Esophagus muscularis mucosa (tissue), 4 donors: ENCODE results near the gene BEX3. TPM values are rescaled to one million over a fixed set of nuclear protein-coding genes. Genes with fewer than 3 reads are reported as not detected.

Experiments
- DNase-seq: peaks from one replicate; pipeline ENCODE4 v3.0.0-alpha.2; 2017; ENCODE audit errors: extremely low spot score
- H3K27ac ChIP-seq, 4 donors: fragments of 200-600 bp; sonication (generic); replicated peaks in 1 of 4; 1 replicate in 3 of 4; 2 replicates in 1 of 4; pipeline ENCODE4 v1.5.1; 2016 to 2019; ENCODE audit warnings: mild to moderate bottlenecking in 1 of 4
- H3K27me3 ChIP-seq, 4 donors: fragments of 200-600 bp; sonication (generic); one replicate each; pipeline versions ENCODE4 v1.5.1 to v1.6.0; 2016 to 2019
- H3K36me3 ChIP-seq, 4 donors: fragments of 200-600 bp; sonication (generic); one replicate each; pipeline ENCODE4 v1.5.1; 2016 to 2019
- H3K4me1 ChIP-seq, 4 donors: fragments of 200-600 bp; sonication (generic); one replicate each; pipeline ENCODE4 v1.5.1; 2016 to 2019
- H3K4me3 ChIP-seq, 4 donors: fragments of 200-600 bp; sonication (generic); 1 replicate in 2 of 4; 2 replicates in 2 of 4; pipeline ENCODE4 v1.5.1; 2016 to 2019; ENCODE audit warnings: mild to moderate bottlenecking in 4 of 4, moderate library complexity in 1 of 4
- H3K9me3 ChIP-seq, 4 donors: fragments of 200-600 bp; sonication (generic); 1 replicate in 3 of 4; 2 replicates in 1 of 4; pipeline ENCODE4 v1.5.1; 2016 to 2019
- EP300 ChIP-seq: sonication (generic); formaldehyde crosslinking; IDR thresholded peaks from one replicate; pipeline ENCODE4 v1.6.1; 2017; ENCODE audit warnings: antibody characterized with exemption
- POLR2A ChIP-seq: fragments of 450-650 bp; IDR thresholded peaks from one replicate; pipeline ENCODE4 v1.6.1; 2017; ENCODE audit warnings: antibody characterized with exemption, moderate library complexity, mild to moderate bottlenecking, low read depth
- POLR2AphosphoS5 ChIP-seq, 2 donors: sonication (generic); formaldehyde crosslinking; IDR thresholded peaks; one replicate each; pipeline ENCODE4 v1.6.1; 2017; ENCODE audit warnings: antibody characterized with exemption in 2 of 2
- WGBS: methylation state at CpG from one replicate; pipeline ENCODE4 v1.1.5; 2018; 5-methylcytosine and 5-hydroxymethylcytosine counted together
- intact Hi-C: fragments of 100-400 bp; cut with DNase I; formaldehyde crosslinking; loops from one replicate; pipeline ENCODE4 v1.15.1; 2023
- total RNA-seq, 4 donors: library from RNA; depleted of rRNA; stranded (reverse); fragments of >200 nt; gene quantifications; one replicate each; pipeline versions ENCODE4 v1.1.0 to v1.2.1, GENCODE V29; 2016
- TF ChIP-seq, protein P1 (sequence below), 3 experiments: fragments of 200-600 bp in 2 of 3; fragments of 450-650 bp in 1 of 3; sonication (generic) in 2 of 3; IDR thresholded peaks; one replicate each; pipeline ENCODE4 v1.5.1; 2017 to 2019; ENCODE audit warnings: antibody characterized with exemption in 3 of 3, mild to moderate bottlenecking in 2 of 3, moderate library complexity in 1 of 3

BEX3 gene
- total RNA-seq, 4 donors from 2014 or later, result 119 to 137 (median 130) TPM

DNA sequence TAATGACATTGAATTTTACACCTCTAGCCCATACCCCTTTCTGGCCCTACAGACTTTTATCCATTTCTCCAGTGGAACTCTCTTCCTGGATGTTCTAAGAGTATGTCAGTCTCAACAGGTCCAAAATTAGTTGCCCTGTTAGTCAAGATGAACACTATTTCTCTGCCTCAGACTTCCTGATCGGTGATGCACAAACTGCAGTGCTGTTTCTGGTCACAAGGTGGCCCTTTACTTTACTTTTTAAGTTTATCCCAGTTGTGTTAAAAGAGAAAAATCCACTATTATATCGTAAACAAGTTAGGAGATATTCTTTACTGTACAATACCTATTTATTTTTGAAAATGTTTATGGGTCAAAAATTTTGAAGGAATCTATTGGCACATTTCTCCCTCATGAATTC, 33.2 kb upstream of the BEX3 start:
- 18% methylated on average over 2 of the region's 2 CpGs for WGBS

DNA sequence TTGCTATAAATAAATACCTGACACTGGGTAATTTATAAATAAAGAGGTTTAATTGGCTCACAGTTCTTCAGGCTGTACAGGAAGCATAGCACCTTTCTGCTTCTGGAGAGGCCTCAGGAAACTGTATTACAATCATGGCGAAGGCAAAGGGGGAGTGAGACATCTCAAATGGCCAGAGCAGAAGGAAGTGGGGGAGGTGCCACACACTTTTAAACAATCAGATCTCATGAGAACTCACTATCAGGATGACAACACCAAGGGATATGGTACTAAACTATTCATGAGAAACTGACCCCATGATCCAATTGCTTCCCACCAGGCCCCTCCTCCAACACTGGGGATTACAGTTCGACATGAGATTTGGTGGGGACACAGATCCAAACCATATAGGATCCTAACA, 31.7 kb upstream of the BEX3 start:
- Histone ChIP-seq H3K4me1 (no peaks in the 10 kb centered on the region), H3K36me3 (no peaks in the 10 kb centered on the region), H3K4me3 (no peak overlapping the region), H3K27ac (no peak overlapping the region), H3K9me3 (no peaks in the 10 kb centered on the region), H3K27me3 (peaks cover 0 to 14% (median 4%) of the 10 kb centered on the region in 4 donors)
- no peak for DNase-seq
- TF ChIP-seq POLR2A (no peak), POLR2AphosphoS5 (IDR thresholded peaks at IDR 0.05) (no peak), EP300 (no peak)
- TF ChIP-seq, protein P1, sequence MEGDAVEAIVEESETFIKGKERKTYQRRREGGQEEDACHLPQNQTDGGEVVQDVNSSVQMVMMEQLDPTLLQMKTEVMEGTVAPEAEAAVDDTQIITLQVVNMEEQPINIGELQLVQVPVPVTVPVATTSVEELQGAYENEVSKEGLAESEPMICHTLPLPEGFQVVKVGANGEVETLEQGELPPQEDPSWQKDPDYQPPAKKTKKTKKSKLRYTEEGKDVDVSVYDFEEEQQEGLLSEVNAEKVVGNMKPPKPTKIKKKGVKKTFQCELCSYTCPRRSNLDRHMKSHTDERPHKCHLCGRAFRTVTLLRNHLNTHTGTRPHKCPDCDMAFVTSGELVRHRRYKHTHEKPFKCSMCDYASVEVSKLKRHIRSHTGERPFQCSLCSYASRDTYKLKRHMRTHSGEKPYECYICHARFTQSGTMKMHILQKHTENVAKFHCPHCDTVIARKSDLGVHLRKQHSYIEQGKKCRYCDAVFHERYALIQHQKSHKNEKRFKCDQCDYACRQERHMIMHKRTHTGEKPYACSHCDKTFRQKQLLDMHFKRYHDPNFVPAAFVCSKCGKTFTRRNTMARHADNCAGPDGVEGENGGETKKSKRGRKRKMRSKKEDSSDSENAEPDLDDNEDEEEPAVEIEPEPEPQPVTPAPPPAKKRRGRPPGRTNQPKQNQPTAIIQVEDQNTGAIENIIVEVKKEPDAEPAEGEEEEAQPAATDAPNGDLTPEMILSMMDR (IDR thresholded peaks at IDR 0.05), result no peak
- intact Hi-C loops, result no loop called here
- 66% methylated on average over 2 of the region's 2 CpGs for WGBS

More for the DNA sequence above, 33.2 kb upstream of the BEX3 start:
- intact Hi-C loops, result loop anchor here (1.0 kb wide), 1 partner anchor 121 kb away; no protein-coding TSS in a partner anchor
- Histone ChIP-seq H3K27me3 (peaks cover 0 to 9% (median 3%) of the 10 kb centered on the region in 4 donors), H3K27ac (no peak overlapping the region), H3K36me3 (no peaks in the 10 kb centered on the region), H3K4me1 (no peaks in the 10 kb centered on the region), H3K9me3 (no peaks in the 10 kb centered on the region), H3K4me3 (no peak overlapping the region)
- no peak for DNase-seq
- TF ChIP-seq POLR2A, result no peak
- TF ChIP-seq, protein P1 (IDR thresholded peaks at IDR 0.05), result peak; percentile 65 to 73 (median 71)

DNA sequence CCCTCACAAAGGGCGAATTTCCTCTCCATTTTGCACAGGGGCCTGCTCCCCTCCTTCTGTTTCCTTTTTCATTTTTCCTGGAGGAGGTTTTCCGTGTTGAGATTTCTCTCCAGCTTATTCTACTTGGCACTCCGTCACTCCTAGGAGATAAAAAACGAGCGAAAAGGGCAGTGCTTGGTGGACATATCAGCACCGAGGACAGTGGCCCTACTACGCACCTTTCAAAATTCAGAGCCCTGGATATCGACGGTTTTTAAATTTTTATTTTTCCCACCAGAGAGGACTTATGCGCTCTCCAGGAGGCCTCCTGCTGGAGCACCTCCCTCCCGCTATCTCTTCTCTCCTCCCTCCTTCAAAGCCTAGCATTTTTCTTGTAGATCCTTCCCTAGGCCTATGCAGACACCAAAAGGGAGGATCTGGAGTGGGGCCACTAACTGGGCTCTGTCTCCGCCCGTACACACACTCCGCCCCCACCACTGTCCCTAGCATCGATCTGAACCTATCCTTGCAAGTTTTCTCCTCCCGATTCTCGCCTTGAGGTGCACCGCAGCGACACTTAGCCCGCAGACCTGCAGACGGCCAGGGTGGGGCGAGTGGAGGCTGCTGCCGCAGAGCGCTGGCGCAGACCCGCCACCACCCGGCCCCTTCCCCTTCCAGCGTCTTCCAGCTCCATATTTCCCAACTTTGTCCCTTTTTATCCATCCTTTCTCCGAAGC, 28.5 kb upstream of the BEX3 start:
- Histone ChIP-seq H3K27ac (no peak overlapping the region), H3K27me3 (peaks cover 0 to 14% (median 4%) of the 10 kb centered on the region in 4 donors), H3K4me3 (no peak overlapping the region), H3K36me3 (no peaks in the 10 kb centered on the region), H3K4me1 (no peaks in the 10 kb centered on the region), H3K9me3 (no peaks in the 10 kb centered on the region)
- DNase-seq, result no peak
- 53% methylated on average over 29 of the region's 29 CpGs for WGBS
- intact Hi-C loops, result no loop called here
- TF ChIP-seq POLR2A (no peak), EP300 (no peak), POLR2AphosphoS5 (IDR thresholded peaks at IDR 0.05) (no peak)
- TF ChIP-seq, protein P1 (IDR thresholded peaks at IDR 0.05), result no peak

DNA sequence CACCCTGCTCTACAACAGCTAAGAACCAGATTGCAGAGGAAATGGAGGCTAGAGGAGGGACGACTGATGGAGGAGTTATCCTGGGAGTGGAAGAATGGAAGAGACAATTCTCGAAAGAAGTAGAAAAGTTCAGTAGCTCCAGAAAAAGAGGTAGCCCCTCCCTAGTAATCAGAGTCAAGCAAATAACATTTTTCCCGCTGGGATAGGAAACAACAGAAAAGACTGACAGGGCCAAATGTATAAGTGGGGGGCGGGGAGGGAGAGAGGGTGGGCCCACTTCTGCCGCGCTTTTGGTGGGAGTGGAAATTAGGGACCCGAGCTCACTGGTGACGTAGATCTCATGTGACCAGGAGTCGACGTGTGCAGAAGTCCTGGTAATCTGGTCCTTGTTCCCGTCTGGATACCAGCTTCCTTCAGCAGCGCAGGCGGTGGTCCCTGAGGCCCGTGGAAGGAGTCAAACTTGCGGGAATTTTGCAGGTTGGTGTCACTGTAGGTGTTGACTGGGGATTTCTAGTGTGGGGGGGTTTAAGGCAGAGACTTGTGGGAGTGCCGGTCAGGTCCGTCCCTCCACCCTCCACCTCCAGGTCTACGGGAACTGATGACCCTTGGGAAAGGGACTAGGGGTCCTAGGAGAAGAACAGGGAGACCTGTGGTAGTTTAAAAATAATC, 20.1 kb upstream of the BEX3 start, which contains the start of gene TCEAL9:
TCEAL9 (plus strand) TSS at position 377 of the 669 bp plus-strand sequence. CDS start 1,179 bp downstream, outside the sequence.
- peak within 1 kb of the TSS; percentile 64 to 76 (median 70) for H3K4me3 ChIP-seq
- 27% methylated on average over 18 of the region's 18 CpGs for WGBS
- no peaks in the 10 kb centered on the region for H3K36me3 ChIP-seq
- peak within 1 kb of the TSS; percentile 86 to 89 (median 88) for H3K27ac ChIP-seq
- DNase-seq, result peak; percentile 92
- TF ChIP-seq, protein P1 (IDR thresholded peaks at IDR 0.05), result no peak
- TF ChIP-seq POLR2AphosphoS5 (IDR thresholded peaks at IDR 0.05), result peak; percentile 88 to 97
- H3K9me3 ChIP-seq, result no peaks in the 10 kb centered on the region
- intact Hi-C loops, result loop anchor here (2.0 kb wide), 1 partner anchor 21 kb away; the partner anchor contains the start of gene BEX3
- no peaks in the 10 kb centered on the region for H3K27me3 ChIP-seq
- H3K4me1 ChIP-seq, result peaks cover 0 to 12% (median 4%) of the 10 kb centered on the region in 4 donors
